Esophagus muscularis mucosa (tissue), 3 donors: ENCODE measurements around the gene FDPS.

Experiments
- CTCF ChIP-seq, 3 experiments: fragments of 200-600 bp in 2 of 3; fragments of 450-650 bp in 1 of 3; sonication (generic) in 2 of 3; IDR thresholded peaks; one replicate each; pipeline ENCODE4 v1.5.1; 2017 to 2019; ENCODE audit warnings: antibody characterized with exemption in 3 of 3, mild to moderate bottlenecking in 2 of 3, moderate library complexity in 1 of 3
- POLR2A ChIP-seq: fragments of 450-650 bp; IDR thresholded peaks from one replicate; pipeline ENCODE4 v1.6.1; 2017; ENCODE audit warnings: antibody characterized with exemption, moderate library complexity, mild to moderate bottlenecking, low read depth
- POLR2AphosphoS5 ChIP-seq, 2 donors: sonication (generic); formaldehyde crosslinking; IDR thresholded peaks; one replicate each; pipeline ENCODE4 v1.6.1; 2017; ENCODE audit warnings: antibody characterized with exemption in 2 of 2

- TF ChIP-seq POLR2A: no peak
- TF ChIP-seq POLR2AphosphoS5 (IDR thresholded peaks at IDR 0.05): no peak
- TF ChIP-seq CTCF (IDR thresholded peaks at IDR 0.05): no peak
Measured at GRCh38 chr1:155295942-155296267, 12.8 kb upstream of the FDPS start.
